ENCODE measurements around the gene ECE2.
"Not testable (repeated sequence)": the region's sequence is repeated elsewhere in the genome, so short reads cannot be mapped to it uniquely, and the experiment has no call there.

- not testable (repeated sequence) for TF ChIP-seq POLR2A (IDR thresholded peaks at IDR 0.05; ENCODE audit: low read length); ATOH8 (CRISPR knock-in tag; IDR thresholded peaks at IDR 0.05; ENCODE audit: low read depth); MAX (IDR thresholded peaks at IDR 0.05); SMC3 (IDR thresholded peaks at IDR 0.05); CTCF (IDR thresholded peaks at IDR 0.05); CEBPB (IDR thresholded peaks at IDR 0.05); EP300 (IDR thresholded peaks at IDR 0.05)
These were observed 63.8 kb downstream of the ECE2 start for GRCh38 chr3:184339451-184340135.

Measured in A549 (cell line).